GM12865 (cell line): ENCODE data around the gene ARHGEF1.
"Not testable (repeated sequence)": the region's sequence is repeated elsewhere in the genome, so short reads cannot be mapped to it uniquely, and the experiment has no call there.

Source experiments
- DNase-seq: peaks from one replicate; pipeline ENCODE4 v3.0.0; 2010; ENCODE audit warnings: low read depth
- H3K4me3 ChIP-seq: 2 replicates; pipeline ENCODE4 v1.5.1; 2011; ENCODE audit warnings: mild to moderate bottlenecking, low read depth, low read length, control low read depth
- CTCF ChIP-seq: IDR thresholded peaks from 2 replicates; pipeline ENCODE4 v1.5.1; 2011; ENCODE audit warnings: low read length, control low read depth, low read depth, inconsistent platforms; ENCODE audit not compliant: insufficient read depth; ENCODE audit errors: missing control alignments

Gene ARHGEF1

DNA sequence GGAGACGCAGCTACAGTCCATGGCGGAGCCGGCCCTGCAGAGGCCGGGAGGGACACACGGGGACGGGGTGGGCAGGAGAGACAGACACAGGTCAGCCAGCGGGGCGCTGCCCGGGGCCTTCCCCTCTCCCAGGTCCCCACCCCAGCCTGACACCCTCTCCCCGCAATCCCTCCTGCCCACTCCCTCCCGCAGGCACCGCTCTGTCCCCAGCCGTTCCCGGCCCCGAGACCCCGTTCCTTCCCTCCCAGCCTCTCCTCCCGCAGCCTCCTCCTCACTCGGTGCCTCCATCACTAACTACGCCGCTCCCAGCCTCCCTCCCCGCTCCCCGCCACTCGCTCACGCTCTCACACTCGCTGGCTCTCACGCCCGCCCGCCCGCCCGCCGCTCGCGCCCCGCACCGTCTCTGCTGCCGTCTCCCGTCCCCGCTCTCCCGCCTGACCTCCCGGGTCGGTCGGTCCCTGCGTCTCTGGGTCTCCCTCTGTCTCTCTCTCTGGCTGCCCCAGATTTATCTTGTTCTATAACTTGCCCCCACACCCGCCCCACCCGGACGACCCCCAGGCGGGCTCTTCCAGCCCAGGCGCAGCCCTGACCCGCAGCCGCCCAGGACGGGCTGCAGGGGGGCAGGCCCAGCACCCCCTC is 30.0 kb downstream of the ARHGEF1 start:
- DNase-seq, result no peak
- TF ChIP-seq CTCF, result no peak
- no peak overlapping the region for H3K4me3 ChIP-seq

GRCh38 chr19:41913538-41914423 is 30.8 kb downstream of the ARHGEF1 start:
- no peak for TF ChIP-seq CTCF
- no peak for DNase-seq
- no peak overlapping the region for H3K4me3 ChIP-seq

- H3K4me3 ChIP-seq, result not testable (repeated sequence)
These were observed 31.4 kb downstream of the ARHGEF1 start for GRCh38 chr19:41914424-41914834.

GRCh38 chr19:41915021-41915775 is 32.2 kb downstream of the ARHGEF1 start:
- DNase-seq, result no peak
- TF ChIP-seq CTCF, result no peak
- no peak overlapping the region for H3K4me3 ChIP-seq

More at GRCh38 chr19:41914424-41914834, 31.4 kb downstream of the ARHGEF1 start:
- not testable (repeated sequence) for DNase-seq

DNA sequence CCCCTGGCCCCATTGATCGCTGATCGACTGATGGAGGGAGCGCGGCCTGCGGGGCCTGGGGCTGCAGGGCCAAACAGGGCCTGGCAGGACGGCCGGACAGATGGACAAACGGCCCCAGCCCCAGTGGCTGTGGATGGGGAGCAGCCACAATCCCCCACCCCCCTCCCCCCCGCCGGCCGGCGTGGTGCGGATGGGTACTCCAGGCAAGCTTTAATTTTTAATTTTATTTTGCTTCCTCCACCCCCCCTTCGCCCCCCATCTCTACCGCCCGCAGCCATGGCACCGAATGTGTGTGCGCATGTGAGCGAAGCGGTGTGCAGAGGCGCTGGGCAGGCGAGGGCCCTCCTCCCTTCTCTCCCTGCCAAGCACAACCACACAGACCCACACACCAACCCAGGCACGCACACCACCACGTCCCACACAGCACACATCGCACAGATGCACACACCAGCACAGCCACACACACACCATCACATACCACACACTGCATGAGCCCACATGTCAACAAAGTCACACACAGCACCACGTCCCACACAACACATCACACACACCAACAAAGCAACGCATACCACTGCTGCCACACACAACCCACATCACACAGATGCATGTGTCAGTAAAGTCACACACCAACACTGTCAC is 32.9 kb downstream of the ARHGEF1 start:
- DNase-seq, result no peak
- no peak overlapping the region for H3K4me3 ChIP-seq
- no peak for TF ChIP-seq CTCF

DNA sequence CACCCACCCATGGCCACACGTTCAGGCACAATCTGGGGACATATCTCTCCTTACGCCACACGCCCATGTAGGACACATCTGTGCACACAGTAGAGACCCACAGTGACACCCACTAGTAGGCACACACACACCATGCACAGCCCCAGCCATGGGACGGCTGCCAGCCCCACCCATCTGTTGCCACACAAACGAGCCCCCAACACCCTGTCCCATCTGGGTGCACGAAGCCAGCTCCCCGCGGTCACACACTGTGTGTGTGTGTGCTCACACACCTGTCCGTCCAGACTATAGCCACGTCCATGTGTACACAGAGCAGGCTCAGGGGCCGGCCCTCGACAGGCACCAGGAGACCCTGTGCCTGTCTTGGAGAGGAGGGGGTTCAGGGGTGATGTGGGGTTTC is 34.7 kb downstream of the ARHGEF1 start:
- no peak for DNase-seq
- no peak for TF ChIP-seq CTCF
- no peak overlapping the region for H3K4me3 ChIP-seq
